D721Med (cell line): Measurements from ENCODE around the gene SCYGR3.

ENCODE experiments used
- DNase-seq: peaks from one replicate; pipeline ENCODE4 v3.0.0; 2011; ENCODE audit warnings: low spot score; ENCODE audit not compliant: insufficient read length
- FAIRE-seq: peaks from 2 replicates; lab custom pipeline; 2011; peaks lifted over from hg19 to GRCh38; lab: Jason Lieb, UNC
- CTCF ChIP-seq: IDR thresholded peaks from 2 replicates; pipeline ENCODE4 v1.5.1; 2012; ENCODE audit warnings: mild to moderate bottlenecking, control low read depth; ENCODE audit not compliant: insufficient read depth; ENCODE audit errors: missing control alignments

Gene SCYGR3, protein sequence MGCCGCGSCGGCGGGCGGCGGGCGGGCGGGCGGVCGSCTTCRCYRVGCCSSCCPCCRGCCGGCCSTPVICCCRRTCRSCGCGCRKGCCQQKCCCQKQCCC

DNA sequence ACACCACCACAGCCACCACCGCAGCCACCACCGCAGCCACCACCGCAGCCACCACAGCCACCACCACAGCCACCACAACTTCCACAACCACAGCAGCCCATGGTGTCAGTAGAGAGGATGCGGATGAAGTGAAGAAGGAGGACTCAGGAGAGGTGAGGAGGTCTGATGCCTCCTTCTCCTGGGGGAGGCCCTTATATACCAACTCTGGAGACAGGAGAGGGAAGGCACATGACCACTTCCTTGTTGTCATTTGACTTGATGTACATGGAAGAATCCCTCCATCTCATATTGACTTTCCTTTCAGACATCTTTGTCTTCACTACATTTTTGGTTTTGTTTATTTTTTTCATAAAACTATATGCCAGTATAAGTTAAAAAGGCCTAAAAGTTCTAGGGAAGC is at the start of gene SCYGR3:
Gene SCYGR3 (minus strand): TSS at position 101 of the 400 bp plus-strand sequence. CDS start 0 bp downstream, at position 101.
- FAIRE-seq (no peak), DNase-seq (no peak)
- TF ChIP-seq CTCF = no peak

GRCh38 chr2:227661827-227662226 is 47.2 kb upstream of the SCYGR3 start:
- no peak for DNase-seq

DNA sequence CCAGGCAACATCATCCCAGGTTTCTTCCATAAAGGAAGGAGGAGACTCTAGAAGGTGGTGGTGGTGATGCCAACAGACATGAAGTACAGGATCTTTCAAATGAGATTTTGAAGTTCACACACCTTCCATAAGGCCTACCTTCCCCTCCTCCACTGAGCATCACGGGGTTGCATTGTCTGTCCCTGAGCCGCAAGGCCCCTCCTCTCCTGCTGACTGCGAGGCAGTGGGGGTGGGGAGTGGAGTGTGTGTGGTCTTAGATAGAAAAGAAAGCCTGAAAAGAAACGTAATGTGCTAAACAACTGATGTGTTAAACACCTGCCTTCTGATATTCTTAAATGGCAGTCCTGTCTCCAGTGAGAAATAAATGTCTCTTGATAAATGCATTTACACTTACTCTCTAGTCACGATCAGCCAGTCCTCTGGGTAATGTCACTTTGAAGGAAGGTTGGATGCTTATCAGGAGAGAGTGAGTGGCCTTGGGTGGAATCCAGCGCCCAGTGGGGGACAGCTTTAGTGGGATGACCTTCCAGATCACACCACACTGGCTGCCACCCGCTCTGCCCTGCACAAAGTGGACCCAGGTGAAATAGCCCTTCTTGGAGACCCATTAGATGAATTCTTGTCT is 46.5 kb upstream of the SCYGR3 start:
- no peak for DNase-seq
- no peak for FAIRE-seq
- no peak for TF ChIP-seq CTCF

More at GRCh38 chr2:227661827-227662226, 47.2 kb upstream of the SCYGR3 start:
- TF ChIP-seq CTCF = no peak
- no peak for FAIRE-seq

GRCh38 chr2:227657199-227657845 is 42.7 kb upstream of the SCYGR3 start:
- no peak for DNase-seq
- no peak for FAIRE-seq
- TF ChIP-seq CTCF = no peak

DNA sequence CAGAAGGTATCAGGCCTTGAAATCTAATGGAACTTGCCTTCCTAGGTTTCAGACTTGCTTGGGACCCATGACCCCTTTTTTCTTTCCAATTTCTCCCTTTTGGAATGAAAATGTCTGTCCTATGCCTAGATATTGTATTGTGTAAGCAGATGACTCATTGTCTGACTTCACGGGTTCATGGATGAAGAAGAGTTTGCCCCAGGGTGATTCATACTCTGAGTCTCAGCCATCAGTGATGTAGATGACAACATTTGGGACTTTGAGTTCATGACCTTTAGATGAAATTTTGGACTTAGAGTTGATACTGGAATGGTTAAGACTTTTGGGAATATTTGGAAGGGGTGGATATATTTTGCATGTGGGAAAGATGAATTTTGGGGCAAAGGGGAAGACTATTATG is 40.8 kb upstream of the SCYGR3 start:
- no peak for DNase-seq
- TF ChIP-seq CTCF = no peak
- no peak for FAIRE-seq

GRCh38 chr2:227654426-227654825 is 39.8 kb upstream of the SCYGR3 start:
- TF ChIP-seq CTCF = no peak
- FAIRE-seq (no peak), DNase-seq (no peak)

DNA sequence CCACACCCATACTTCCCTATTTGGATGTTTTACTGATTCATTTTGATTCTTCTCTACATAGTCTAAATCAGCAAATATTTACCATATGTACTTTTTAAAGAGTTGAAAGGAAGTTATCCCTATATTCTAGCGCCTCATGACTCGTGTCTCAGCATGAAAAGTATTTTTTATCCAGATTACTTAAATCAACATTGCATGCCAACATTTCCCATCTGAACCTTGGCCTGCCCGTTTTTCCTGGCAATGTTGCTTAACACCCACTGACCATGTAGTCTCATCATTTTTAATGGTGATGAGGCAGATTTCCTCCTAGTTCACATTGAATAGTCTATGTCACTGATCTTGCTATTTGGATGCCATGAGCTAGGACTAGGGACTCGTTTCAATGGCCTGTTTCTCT is 38.8 kb upstream of the SCYGR3 start:
- FAIRE-seq = no peak
- DNase-seq = no peak

More for the DNA sequence above, 38.8 kb upstream of the SCYGR3 start:
- no peak for TF ChIP-seq CTCF
